ENCODE measurements around the gene GIMAP4.
"Not testable (repeated sequence)": the region's sequence is repeated elsewhere in the genome, so short reads cannot be mapped to it uniquely, and the experiment has no call there.

The GIMAP4 gene

GRCh38 chr7:150567169-150567568 lies at the start of gene GIMAP4:
GIMAP4 (plus strand) TSS chr7:150567390; CDS start chr7:150569902, 2,512 bp downstream.
- DNase-seq (ENCODE audit: extremely low spot score, insufficient read length, low read depth) (no peak), FAIRE-seq (peak; percentile 53)

- DNase-seq (ENCODE audit: extremely low spot score, insufficient read length, low read depth) (no peak), FAIRE-seq (no peak)
Measured at GRCh38 chr7:150519310-150519709, 47.9 kb upstream of the GIMAP4 start.

- FAIRE-seq (no peak), DNase-seq (ENCODE audit: extremely low spot score, insufficient read length, low read depth) (no peak)
Measured at GRCh38 chr7:150520145-150520544, 47.0 kb upstream of the GIMAP4 start.

GRCh38 chr7:150522931-150523330 lies 44.3 kb upstream of the GIMAP4 start:
- not testable (repeated sequence) for DNase-seq (ENCODE audit: extremely low spot score, insufficient read length, low read depth); FAIRE-seq

- FAIRE-seq (no peak), DNase-seq (ENCODE audit: extremely low spot score, insufficient read length, low read depth) (no peak)
Measured at GRCh38 chr7:150524018-150524417, 43.2 kb upstream of the GIMAP4 start.

GRCh38 chr7:150531704-150532103 lies 35.5 kb upstream of the GIMAP4 start:
- FAIRE-seq (no peak), DNase-seq (ENCODE audit: extremely low spot score, insufficient read length, low read depth) (no peak)

GRCh38 chr7:150538259-150538658 lies 28.9 kb upstream of the GIMAP4 start:
- DNase-seq (ENCODE audit: extremely low spot score, insufficient read length, low read depth) (no peak), FAIRE-seq (no peak)

- no peak for FAIRE-seq
Measured at GRCh38 chr7:150553163-150553562, 14.0 kb upstream of the GIMAP4 start.

GRCh38 chr7:150556521-150557138 lies 10.6 kb upstream of the GIMAP4 start:
- DNase-seq (ENCODE audit: extremely low spot score, insufficient read length, low read depth): no peak
- no peak for FAIRE-seq

More at GRCh38 chr7:150553163-150553562, 14.0 kb upstream of the GIMAP4 start:
- DNase-seq (ENCODE audit: extremely low spot score, insufficient read length, low read depth): no peak

- DNase-seq (ENCODE audit: extremely low spot score, insufficient read length, low read depth) (no peak), FAIRE-seq (no peak)
Measured at GRCh38 chr7:150560486-150560885, 6.7 kb upstream of the GIMAP4 start.

- DNase-seq (ENCODE audit: extremely low spot score, insufficient read length, low read depth) (no peak), FAIRE-seq (no peak)
Measured at GRCh38 chr7:150562919-150563318, 4.3 kb upstream of the GIMAP4 start.

GRCh38 chr7:150564006-150564405 lies 3.2 kb upstream of the GIMAP4 start:
- FAIRE-seq (no peak), DNase-seq (ENCODE audit: extremely low spot score, insufficient read length, low read depth) (no peak)

- DNase-seq (ENCODE audit: extremely low spot score, insufficient read length, low read depth): no peak
- no peak for FAIRE-seq
Measured at GRCh38 chr7:150564566-150564965, 2.6 kb upstream of the GIMAP4 start.

- FAIRE-seq: no peak
Measured at GRCh38 chr7:150565239-150565638, 2.0 kb upstream of the GIMAP4 start.

GRCh38 chr7:150566123-150566522 lies 1.1 kb upstream of the GIMAP4 start:
- no peak for FAIRE-seq
- DNase-seq (ENCODE audit: extremely low spot score, insufficient read length, low read depth): no peak

More at GRCh38 chr7:150565239-150565638, 2.0 kb upstream of the GIMAP4 start:
- no peak for DNase-seq (ENCODE audit: extremely low spot score, insufficient read length, low read depth)

GRCh38 chr7:150566572-150566971 lies 618 bp upstream of the GIMAP4 start:
- DNase-seq (ENCODE audit: extremely low spot score, insufficient read length, low read depth): no peak
- FAIRE-seq: no peak

- peak; percentile 12 for FAIRE-seq
- DNase-seq (ENCODE audit: extremely low spot score, insufficient read length, low read depth): no peak
Measured at GRCh38 chr7:150567871-150568301, 696 bp downstream of the GIMAP4 start.

GRCh38 chr7:150568714-150569113 lies 1.5 kb downstream of the GIMAP4 start:
- DNase-seq (ENCODE audit: extremely low spot score, insufficient read length, low read depth): no peak
- no peak for FAIRE-seq

GRCh38 chr7:150569245-150569955 lies 2.2 kb downstream of the GIMAP4 start:
- FAIRE-seq (peak; percentile 67), DNase-seq (ENCODE audit: extremely low spot score, insufficient read length, low read depth) (no peak)

- FAIRE-seq (no peak), DNase-seq (ENCODE audit: extremely low spot score, insufficient read length, low read depth) (no peak)
Measured at GRCh38 chr7:150570556-150571465, 3.6 kb downstream of the GIMAP4 start.

GRCh38 chr7:150572496-150572895 lies 5.3 kb downstream of the GIMAP4 start:
- DNase-seq (ENCODE audit: extremely low spot score, insufficient read length, low read depth) (no peak), FAIRE-seq (no peak)

Data from GM18507 (cell line).